Transverse colon (tissue), 4 donors: ENCODE data around the gene HSPG2.

ENCODE experiments used
- CTCF ChIP-seq, 5 experiments: fragments of 200-600 bp in 3 of 5; fragments of 450-650 bp in 2 of 5; sonication (generic) in 3 of 5; IDR thresholded peaks; 1 replicate in 2 of 5; 2 replicates in 3 of 5; pipeline ENCODE4 v1.5.1; 2016 to 2017; ENCODE audit warnings: antibody characterized with exemption in 5 of 5, inconsistent platforms in 3 of 5, mild to moderate bottlenecking in 2 of 5, moderate library complexity in 1 of 5
- EP300 ChIP-seq: sonication (generic); formaldehyde crosslinking; IDR thresholded peaks from one replicate; pipeline ENCODE4 v1.6.1; 2017; ENCODE audit warnings: antibody characterized with exemption, low read depth
- POLR2A ChIP-seq: fragments of 450-650 bp; IDR thresholded peaks from one replicate; pipeline ENCODE4 v1.6.1; 2016; ENCODE audit warnings: antibody characterized with exemption, mild to moderate bottlenecking, moderate library complexity
- POLR2AphosphoS5 ChIP-seq, 3 donors: sonication (generic); formaldehyde crosslinking; IDR thresholded peaks; one replicate each; pipeline ENCODE4 v1.6.1; 2016; ENCODE audit warnings: antibody characterized with exemption in 3 of 3

GRCh38 chr1:21931171-21932093 is 5.7 kb downstream of the HSPG2 start:
- TF ChIP-seq CTCF (IDR thresholded peaks at IDR 0.05) (no peak), POLR2A (no peak), POLR2AphosphoS5 (IDR thresholded peaks at IDR 0.05) (peak; percentile 42 to 57 (median 56)), EP300 (no peak)
